Chondrocyte (in vitro differentiated cells): ENCODE results near the gene FABP2. TPM values are rescaled to one million over a fixed set of nuclear protein-coding genes. Genes with fewer than 3 reads are reported as not detected.
A peak's percentile ranks its signal among the peaks of the same experiment; 100 is the strongest.

ENCODE experiments used
- DNase-seq: peaks from one replicate; pipeline ENCODE4 v3.0.0; 2021; ENCODE audit warnings: mixed read lengths, low spot score
- H3K27ac Mint-ChIP-seq: one replicate; pipeline ENCODE4 v1.8.0; 2021; ENCODE audit warnings: mild to moderate bottlenecking, moderate library complexity, mixed read lengths; ENCODE audit not compliant: unreplicated experiment
- H3K27me3 Mint-ChIP-seq: 2 replicates; pipeline ENCODE4 v1.8.0; 2021; ENCODE audit warnings: low read depth, mixed read lengths
- H3K36me3 Mint-ChIP-seq: 2 replicates; pipeline ENCODE4 v1.8.0; 2021; ENCODE audit warnings: low read depth, mixed read lengths
- H3K4me1 Mint-ChIP-seq: 2 replicates; pipeline ENCODE4 v1.8.0; 2021; ENCODE audit warnings: low read depth, mild to moderate bottlenecking, mixed read lengths
- H3K4me3 Mint-ChIP-seq: one replicate; pipeline ENCODE4 v1.8.0; 2021; ENCODE audit warnings: mild to moderate bottlenecking, moderate library complexity, mixed read lengths; ENCODE audit not compliant: unreplicated experiment
- H3K9me3 Mint-ChIP-seq: 2 replicates; pipeline ENCODE4 v1.8.0; 2021; ENCODE audit warnings: low read depth, mixed read lengths
- CTCF ChIP-seq: fragments of 200-600 bp; sonication (generic); IDR thresholded peaks from 2 replicates; pipeline ENCODE4 v1.5.0; 2021; ENCODE audit warnings: antibody characterized with exemption, mild to moderate bottlenecking, moderate library complexity
- total RNA-seq: library from RNA; stranded (reverse); gene quantifications from 3 replicates; pipeline ENCODE4 v1.2.1, GENCODE V29; 2021

Gene FABP2
- total RNA-seq, 1 donor from 2014 or later: not detected

- H3K27me3 Mint-ChIP-seq: no peaks in the 10 kb centered on the region
Observed at GRCh38 chr4:119299741-119300100, 22.2 kb downstream of the FABP2 start.

GRCh38 chr4:119299260-119299671, 22.7 kb downstream of the FABP2 start:
- Mint-ChIP-seq H3K9me3 (no peaks in the 10 kb centered on the region), H3K27ac (peak overlapping the region; percentile 99), H3K4me1 (peaks cover 40% of the 10 kb centered on the region), H3K4me3 (peak overlapping the region; percentile 99), H3K27me3 (no peaks in the 10 kb centered on the region), H3K36me3 (peaks cover 15% of the 10 kb centered on the region)
- no peak for DNase-seq
- TF ChIP-seq CTCF: no peak

More at GRCh38 chr4:119299741-119300100, 22.2 kb downstream of the FABP2 start:
- Mint-ChIP-seq H3K36me3 (peaks cover 15% of the 10 kb centered on the region), H3K9me3 (no peaks in the 10 kb centered on the region), H3K4me1 (peaks cover 40% of the 10 kb centered on the region), H3K27ac (peak overlapping the region; percentile 99), H3K4me3 (peak overlapping the region; percentile 99)
- TF ChIP-seq CTCF: no peak
- DNase-seq: no peak

- peaks cover 40% of the 10 kb centered on the region for H3K4me1 Mint-ChIP-seq
- no peak for DNase-seq
- H3K4me3 Mint-ChIP-seq: peak overlapping the region; percentile 99
- H3K27ac Mint-ChIP-seq: peak overlapping the region; percentile 41
- H3K36me3 Mint-ChIP-seq: peaks cover 17% of the 10 kb centered on the region
- no peaks in the 10 kb centered on the region for H3K9me3 Mint-ChIP-seq
- no peaks in the 10 kb centered on the region for H3K27me3 Mint-ChIP-seq
- no peak for TF ChIP-seq CTCF
Observed at GRCh38 chr4:119297795-119298194, 24.1 kb downstream of the FABP2 start.

- peaks cover 31% of the 10 kb centered on the region for H3K4me1 Mint-ChIP-seq
- TF ChIP-seq CTCF: no peak
- H3K27ac Mint-ChIP-seq: no peak overlapping the region
- H3K27me3 Mint-ChIP-seq: no peaks in the 10 kb centered on the region
- H3K36me3 Mint-ChIP-seq: peaks cover 17% of the 10 kb centered on the region
- no peaks in the 10 kb centered on the region for H3K9me3 Mint-ChIP-seq
- H3K4me3 Mint-ChIP-seq: no peak overlapping the region
- no peak for DNase-seq
Observed at GRCh38 chr4:119296356-119296755, 25.6 kb downstream of the FABP2 start.

GRCh38 chr4:119290598-119290997, 31.3 kb downstream of the FABP2 start:
- no peak overlapping the region for H3K4me3 Mint-ChIP-seq
- H3K27ac Mint-ChIP-seq: no peak overlapping the region
- peaks cover 11% of the 10 kb centered on the region for H3K4me1 Mint-ChIP-seq
- H3K9me3 Mint-ChIP-seq: no peaks in the 10 kb centered on the region
- TF ChIP-seq CTCF: no peak
- DNase-seq: no peak
- peaks cover 1% of the 10 kb centered on the region for H3K36me3 Mint-ChIP-seq
- H3K27me3 Mint-ChIP-seq: no peaks in the 10 kb centered on the region
